Fibroblast of lung (primary cell): Measurements from ENCODE around the gene DRD4.

ENCODE experiments used
- CTCF ChIP-seq, 2 donors: IDR thresholded peaks in 1 of 2; conservative IDR thresholded peaks in 1 of 2; 1 replicate in 1 of 2; 2 replicates in 1 of 2; pipeline ENCODE4 v1.5.1; 2011 to 2012; ENCODE audit warnings: low read length in 2 of 2, control low read depth in 1 of 2, inconsistent platforms in 1 of 2, low read depth in 1 of 2, mild to moderate bottlenecking in 1 of 2
- EZH2 ChIP-seq: IDR thresholded peaks from 2 replicates; pipeline ENCODE4 v1.5.1; 2012; ENCODE audit warnings: low read length, control low read depth, mild to moderate bottlenecking; ENCODE audit errors: missing control alignments

- no peak for TF ChIP-seq CTCF (conservative IDR thresholded peaks at IDR 0.05 in 1 of 2, IDR thresholded peaks at IDR 0.05 in 1 of 2; ENCODE audit: low read depth in 1 of 2, low read length in 2 of 2)
- no peak for TF ChIP-seq EZH2
Observed at GRCh38 chr11:598005-598680, 38.9 kb upstream of the DRD4 start.
